CD4-positive, alpha-beta T cell (primary cell): Measurements from ENCODE around the gene IFT57. TPM values are rescaled to one million over a fixed set of nuclear protein-coding genes. Genes with fewer than 3 reads are reported as not detected.

Experiments
- ATAC-seq: fragments of 200-7000 bp; cut with Tn5 transposase; one replicate; pipeline ENCODE4 v1.10.0; 2022; ENCODE audit warnings: mild to moderate bottlenecking; ENCODE audit not compliant: poor library complexity
- CTCF ChIA-PET: fragments of 350-600 bp; sonication (Branson Sonifier 250); formaldehyde crosslinking; loops from one replicate; lab custom pipeline; 2021; ENCODE audit warnings: antibody characterized with exemption, inconsistent platforms; lab: Charles Lee
- POLR2A ChIA-PET: fragments of 350-600 bp; sonication (Branson Sonifier 250); formaldehyde crosslinking; loops from one replicate; lab custom pipeline; 2021; ENCODE audit warnings: antibody characterized with exemption, inconsistent platforms; lab: Charles Lee
- DNase-seq, 14 experiments: peaks; one replicate each; pipeline ENCODE4 v3.0.0-alpha.2; 2013 to 2020; ENCODE audit warnings: mixed read lengths in 2 of 14
- H3K27ac ChIP-seq, 2 donors: one replicate each; pipeline versions ENCODE4 v1.5.1 to v1.7.0; 2013; ENCODE audit warnings: low read length in 2 of 2, low read depth in 1 of 2, mild to moderate bottlenecking in 1 of 2
- H3K27me3 ChIP-seq, 2 experiments: 1 replicate in 1 of 2; 2 replicates in 1 of 2; pipeline versions ENCODE4 v1.6.1 to v1.7.0; 2013; ENCODE audit warnings: low read length in 2 of 2, control low read depth in 1 of 2, mild to moderate bottlenecking in 1 of 2, moderate library complexity in 1 of 2; ENCODE audit not compliant: insufficient read depth in 2 of 2, control insufficient read depth in 1 of 2
- H3K36me3 ChIP-seq: one replicate; pipeline ENCODE4 v1.6.1; 2013; ENCODE audit warnings: low read length, control low read depth; ENCODE audit not compliant: insufficient read depth
- H3K4me1 ChIP-seq: one replicate; pipeline ENCODE4 v1.6.1; 2013; ENCODE audit warnings: low read length, control low read depth; ENCODE audit not compliant: insufficient read depth
- H3K4me3 ChIP-seq: one replicate; pipeline ENCODE4 v1.5.1; 2013; ENCODE audit warnings: mild to moderate bottlenecking, low read length, moderate library complexity
- H3K9me3 ChIP-seq, 2 experiments: 1 replicate in 1 of 2; 2 replicates in 1 of 2; pipeline versions ENCODE4 v1.6.1 to v1.7.0; 2013; ENCODE audit warnings: low read length in 2 of 2, mild to moderate bottlenecking in 2 of 2, control low read depth in 1 of 2, moderate library complexity in 1 of 2; ENCODE audit not compliant: control insufficient read depth in 1 of 2, insufficient read depth in 1 of 2
- H3K27ac Mint-ChIP-seq: one replicate; pipeline ENCODE4 v1.8.0; 2020; ENCODE audit warnings: mixed read lengths
- H3K27me3 Mint-ChIP-seq: one replicate; pipeline ENCODE4 v1.8.0; 2021; ENCODE audit warnings: mixed read lengths
- H3K36me3 Mint-ChIP-seq: one replicate; pipeline ENCODE4 v1.8.0; 2021; ENCODE audit warnings: low read depth, mixed read lengths
- H3K4me1 Mint-ChIP-seq: one replicate; pipeline ENCODE4 v1.8.0; 2021; ENCODE audit warnings: low read depth, mixed read lengths
- H3K4me3 Mint-ChIP-seq: one replicate; pipeline ENCODE4 v1.8.0; 2020; ENCODE audit warnings: mild to moderate bottlenecking, mixed read lengths
- H3K9me3 Mint-ChIP-seq: one replicate; pipeline ENCODE4 v1.8.0; 2020; ENCODE audit warnings: mixed read lengths
- intact Hi-C, 2 experiments: fragments of 100-400 bp; cut with DNase I in 1 of 2; cut with micrococcal nuclease in 1 of 2; formaldehyde crosslinking; loops; one replicate each; pipeline versions ENCODE4 v1.15.1 to v1.9.0; 2023 to 2025; cut with DNase I, micrococcal nuclease
- total RNA-seq, 174 experiments: library from RNA in 2 of 174; stranded (reverse) in 2 of 174; gene quantifications; one replicate each; pipeline ENCODE4 v1.2.3 and lab custom pipeline; 2021 to 2026
- TF ChIP-seq, protein P1 (sequence below): fragments of 200-600 bp; IDR thresholded peaks from one replicate; pipeline ENCODE4 v1.8.0; 2022; ENCODE audit warnings: antibody characterized with exemption, mild to moderate bottlenecking

IFT57 gene
- total RNA-seq, 2 experiments from 2014 or later = 56.6 to 58.6 TPM

GRCh38 chr3:108118038-108118768 lies 104.0 kb downstream of the IFT57 start:
- peaks cover 12% of the 10 kb centered on the region for H3K4me1 ChIP-seq
- H3K27me3 ChIP-seq = no peaks in the 10 kb centered on the region
- TF ChIP-seq, protein P1, sequence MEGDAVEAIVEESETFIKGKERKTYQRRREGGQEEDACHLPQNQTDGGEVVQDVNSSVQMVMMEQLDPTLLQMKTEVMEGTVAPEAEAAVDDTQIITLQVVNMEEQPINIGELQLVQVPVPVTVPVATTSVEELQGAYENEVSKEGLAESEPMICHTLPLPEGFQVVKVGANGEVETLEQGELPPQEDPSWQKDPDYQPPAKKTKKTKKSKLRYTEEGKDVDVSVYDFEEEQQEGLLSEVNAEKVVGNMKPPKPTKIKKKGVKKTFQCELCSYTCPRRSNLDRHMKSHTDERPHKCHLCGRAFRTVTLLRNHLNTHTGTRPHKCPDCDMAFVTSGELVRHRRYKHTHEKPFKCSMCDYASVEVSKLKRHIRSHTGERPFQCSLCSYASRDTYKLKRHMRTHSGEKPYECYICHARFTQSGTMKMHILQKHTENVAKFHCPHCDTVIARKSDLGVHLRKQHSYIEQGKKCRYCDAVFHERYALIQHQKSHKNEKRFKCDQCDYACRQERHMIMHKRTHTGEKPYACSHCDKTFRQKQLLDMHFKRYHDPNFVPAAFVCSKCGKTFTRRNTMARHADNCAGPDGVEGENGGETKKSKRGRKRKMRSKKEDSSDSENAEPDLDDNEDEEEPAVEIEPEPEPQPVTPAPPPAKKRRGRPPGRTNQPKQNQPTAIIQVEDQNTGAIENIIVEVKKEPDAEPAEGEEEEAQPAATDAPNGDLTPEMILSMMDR = no peak
- H3K9me3 ChIP-seq = no peaks in the 10 kb centered on the region
- no peak for DNase-seq
- Mint-ChIP-seq H3K4me3 (no peak overlapping the region), H3K4me1 (peaks cover 32% of the 10 kb centered on the region), H3K36me3 (no peaks in the 10 kb centered on the region), H3K9me3 (no peaks in the 10 kb centered on the region), H3K27me3 (no peaks in the 10 kb centered on the region), H3K27ac (no peak overlapping the region)
- no peak overlapping the region for H3K4me3 ChIP-seq
- ChIA-PET CTCF (no interaction called here), POLR2A (interaction anchor here (0.9 to 2.0 kb wide), 2 partner anchors 8 to 26 kb away, joined by 3 to 7 read pairs; no protein-coding TSS in a partner anchor)
- H3K27ac ChIP-seq = no peak overlapping the region
- H3K36me3 ChIP-seq = no peaks in the 10 kb centered on the region
- intact Hi-C loops = no loop called here
- ATAC-seq = no peak

DNA sequence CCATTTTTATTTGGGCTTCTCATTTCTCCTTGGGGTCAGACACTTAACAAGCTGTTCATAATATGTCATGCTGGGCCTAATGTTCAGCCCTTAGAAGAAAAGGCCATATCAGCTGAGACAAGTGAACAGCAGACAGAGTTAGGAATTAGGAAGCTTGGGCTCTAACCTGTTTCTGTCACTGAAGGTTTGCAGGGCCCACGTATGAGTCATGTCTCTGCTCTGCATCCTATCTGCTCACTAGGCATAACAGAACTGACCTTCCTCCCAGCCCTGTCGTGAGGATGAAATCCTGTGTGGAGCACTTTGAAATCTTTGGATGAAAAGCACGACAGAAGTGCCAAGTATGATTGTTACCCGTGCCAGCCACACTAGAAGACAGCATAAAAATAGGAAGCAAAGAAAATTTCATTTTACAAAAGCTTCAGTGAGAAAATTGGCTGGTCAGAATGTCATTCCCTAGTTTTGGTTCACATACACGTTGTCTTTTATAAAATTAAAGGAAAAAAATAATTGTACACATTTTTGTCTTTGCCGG lies 104.9 kb downstream of the IFT57 start:
- H3K4me3 Mint-ChIP-seq = no peak overlapping the region
- H3K27me3 Mint-ChIP-seq = no peaks in the 10 kb centered on the region
- no peaks in the 10 kb centered on the region for H3K36me3 ChIP-seq
- peaks cover 27% of the 10 kb centered on the region for H3K4me1 Mint-ChIP-seq
- no peak for DNase-seq
- H3K36me3 Mint-ChIP-seq = no peaks in the 10 kb centered on the region
- intact Hi-C loops = no loop called here
- H3K9me3 Mint-ChIP-seq = no peaks in the 10 kb centered on the region
- H3K4me3 ChIP-seq = no peak overlapping the region
- TF ChIP-seq, protein P1 = no peak
- CTCF ChIA-PET = no interaction called here
- no peak overlapping the region for H3K27ac Mint-ChIP-seq
- no peak for ATAC-seq
- H3K4me1 ChIP-seq = peaks cover 9% of the 10 kb centered on the region
- H3K9me3 ChIP-seq = no peaks in the 10 kb centered on the region
- H3K27ac ChIP-seq = no peak overlapping the region
- POLR2A ChIA-PET = interaction anchor here (2.0 kb wide), 1 partner anchor 9 kb away, joined by 7 read pairs; no protein-coding TSS in a partner anchor
- no peaks in the 10 kb centered on the region for H3K27me3 ChIP-seq

DNA sequence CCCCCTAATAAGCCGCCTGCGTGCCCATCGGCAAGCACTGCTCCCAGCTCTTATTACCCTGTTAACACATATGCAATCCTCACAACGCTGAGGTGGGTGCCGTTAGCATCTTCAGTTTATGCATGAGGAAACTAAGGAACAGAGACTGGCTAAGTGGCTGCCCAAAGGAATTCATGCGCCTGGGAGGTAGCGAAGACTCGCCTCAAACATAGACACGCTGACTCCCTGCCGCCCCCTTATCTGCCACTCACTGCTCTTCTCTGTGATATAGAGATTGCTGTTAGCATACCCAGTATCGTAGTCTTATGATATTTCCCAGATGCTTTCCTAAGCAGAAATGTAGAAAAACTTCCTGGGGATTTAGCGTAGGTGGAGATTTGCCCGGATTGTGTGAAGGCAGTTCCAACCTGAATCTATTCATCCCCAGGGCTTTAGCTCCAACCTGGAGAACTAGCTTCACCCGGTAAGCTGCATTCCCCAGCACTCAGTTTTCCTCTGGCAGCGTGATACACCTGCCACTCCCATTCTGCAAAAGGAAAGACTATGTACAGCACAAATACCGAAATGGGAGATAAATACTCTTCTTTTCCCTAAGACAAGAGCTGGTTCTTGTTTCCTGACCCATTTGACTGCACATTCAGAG lies 107.7 kb downstream of the IFT57 start:
- Histone ChIP-seq H3K4me1 (peaks cover under 1% of the 10 kb centered on the region), H3K27me3 (no peaks in the 10 kb centered on the region), H3K27ac (no peak overlapping the region), H3K4me3 (no peak overlapping the region), H3K36me3 (no peaks in the 10 kb centered on the region), H3K9me3 (no peaks in the 10 kb centered on the region)
- Mint-ChIP-seq H3K9me3 (no peaks in the 10 kb centered on the region), H3K27ac (no peak overlapping the region), H3K36me3 (no peaks in the 10 kb centered on the region), H3K27me3 (no peaks in the 10 kb centered on the region), H3K4me3 (no peak overlapping the region), H3K4me1 (peaks cover 17% of the 10 kb centered on the region)
- ChIA-PET CTCF (no interaction called here), POLR2A (interaction anchor here (0.9 kb wide), 1 partner anchor 70 kb away, joined by 3 read pairs; no protein-coding TSS in a partner anchor)
- no peak for ATAC-seq
- TF ChIP-seq, protein P1 = no peak
- intact Hi-C loops = no loop called here
- no peak for DNase-seq
